GM23338 (cell line): ENCODE data around the gene COX8A. TPM values are rescaled to one million over a fixed set of nuclear protein-coding genes. Genes with fewer than 3 reads are reported as not detected.

ENCODE experiments used
- ATAC-seq: fragments of 200-7000 bp; cut with Tn5 transposase; 3 replicates; pipeline ENCODE4 v1.9.1; 2020
- DNase-seq: peaks from one replicate; pipeline ENCODE4 v3.0.0-alpha.2; 2015; ENCODE audit warnings: low spot score
- H2AFZ ChIP-seq: fragments of 200-600 bp; sonication (generic); 2 replicates; pipeline ENCODE4 v1.8.0; 2016; ENCODE audit warnings: antibody characterized with exemption, mild to moderate bottlenecking, moderate library complexity
- H3F3A ChIP-seq: fragments of 200-600 bp; sonication (generic); replicated peaks from 2 replicates; pipeline ENCODE4 v1.8.0; 2017; ENCODE audit warnings: antibody characterized with exemption, mixed run types, low read depth
- H3K27ac ChIP-seq: fragments of 200-600 bp; sonication (generic); 2 replicates; pipeline ENCODE4 v1.6.1; 2016; ENCODE audit warnings: low read depth
- H3K27me3 ChIP-seq: fragments of 200-600 bp; sonication (generic); 2 replicates; pipeline ENCODE4 v1.8.0; 2016; ENCODE audit warnings: mild to moderate bottlenecking, mixed run types, moderate library complexity; ENCODE audit not compliant: insufficient read depth
- H3K36me3 ChIP-seq: fragments of 200-600 bp; sonication (generic); 2 replicates; pipeline ENCODE4 v1.8.0; 2016; ENCODE audit warnings: mild to moderate bottlenecking; ENCODE audit not compliant: insufficient read depth
- H3K4me1 ChIP-seq: fragments of 200-600 bp; sonication (generic); 2 replicates; pipeline ENCODE4 v1.8.0; 2016; ENCODE audit warnings: mild to moderate bottlenecking, moderate library complexity; ENCODE audit not compliant: insufficient read depth
- H3K4me2 ChIP-seq: fragments of 200-600 bp; sonication (generic); 2 replicates; pipeline ENCODE4 v1.7.1; 2017; ENCODE audit warnings: mixed run types
- H3K4me3 ChIP-seq: fragments of 200-600 bp; sonication (generic); 2 replicates; pipeline ENCODE4 v1.6.1; 2016; ENCODE audit warnings: mixed run types
- H3K79me2 ChIP-seq: fragments of 200-600 bp; sonication (generic); replicated peaks from 2 replicates; pipeline ENCODE4 v1.8.0; 2017; ENCODE audit warnings: mild to moderate bottlenecking; ENCODE audit not compliant: insufficient read depth
- H3K9me2 ChIP-seq: fragments of 200-600 bp; sonication (generic); 2 replicates; pipeline ENCODE4 v1.8.0; 2017; ENCODE audit not compliant: insufficient read depth
- H4K20me1 ChIP-seq: fragments of 200-600 bp; sonication (generic); replicated peaks from 2 replicates; pipeline ENCODE4 v1.8.0; 2017; ENCODE audit warnings: mild to moderate bottlenecking; ENCODE audit not compliant: insufficient read depth
- H3K27ac Mint-ChIP-seq: 2 replicates; pipeline ENCODE4 v1.8.0; 2020; ENCODE audit warnings: inconsistent platforms, mild to moderate bottlenecking, moderate library complexity, mixed read lengths
- H3K27me3 Mint-ChIP-seq: 3 replicates; pipeline ENCODE4 v1.8.0; 2022; ENCODE audit warnings: low read depth, mild to moderate bottlenecking, moderate library complexity, mixed read lengths, inconsistent platforms; ENCODE audit not compliant: insufficient read depth, poor library complexity
- H3K36me3 Mint-ChIP-seq: 3 replicates; pipeline ENCODE4 v1.8.0; 2021; ENCODE audit warnings: low read depth, mild to moderate bottlenecking, inconsistent platforms, moderate library complexity, mixed read lengths
- H3K4me1 Mint-ChIP-seq: 3 replicates; pipeline ENCODE4 v1.8.0; 2020; ENCODE audit warnings: mild to moderate bottlenecking, inconsistent platforms, mixed read lengths
- H3K4me3 Mint-ChIP-seq: 3 replicates; pipeline ENCODE4 v1.8.0; 2021; ENCODE audit warnings: moderate library complexity, mild to moderate bottlenecking, inconsistent platforms, mixed read lengths
- H3K9me3 Mint-ChIP-seq: 3 replicates; pipeline ENCODE4 v1.8.0; 2020; ENCODE audit warnings: moderate library complexity, mild to moderate bottlenecking, inconsistent platforms, mixed read lengths
- CREB1 ChIP-seq: fragments of 250-450 bp; sonication (Bioruptor Pico); IDR thresholded peaks from 2 replicates; pipeline ENCODE4 v1.5.0; 2020; ENCODE audit warnings: low read depth, mild to moderate bottlenecking, moderate library complexity
- CTCF ChIP-seq, 2 experiments: fragments of 200-600 bp in 1 of 2; sonication (generic) in 1 of 2; conservative IDR thresholded peaks; 2 replicates each; pipeline versions ENCODE4 v1.5.1 to v1.6.1; 2016 to 2017; ENCODE audit warnings: antibody characterized with exemption in 2 of 2, low read depth in 2 of 2, mild to moderate bottlenecking in 2 of 2, moderate library complexity in 1 of 2
- JUNB ChIP-seq: IDR thresholded peaks from one replicate; pipeline ENCODE4 v1.6.1; 2016; ENCODE audit warnings: antibody characterized with exemption; ENCODE audit not compliant: unreplicated experiment
- NANOG ChIP-seq: IDR thresholded peaks from 2 replicates; pipeline ENCODE4 v1.6.1; 2016; ENCODE audit warnings: antibody characterized with exemption, borderline replicate concordance
- REST ChIP-seq: IDR thresholded peaks from one replicate; pipeline ENCODE4 v1.6.1; 2018; ENCODE audit warnings: antibody characterized with exemption; ENCODE audit not compliant: unreplicated experiment
- polyA plus RNA-seq: library from polyadenylated mRNA; unstranded; fragments of >200 nt; fragmentation: Nextera tagmentation; extraction: Ambion mirVana; gene quantifications from 2 replicates; pipeline ENCODE4 v1.2.1, GENCODE V29; 2016
- total RNA-seq: library from RNA; depleted of rRNA; stranded (reverse); fragments of >200 nt; shearing (Covaris generic); gene quantifications from 2 replicates; pipeline ENCODE4 v1.2.3, GENCODE V29; 2014

COX8A gene
- total and polyA plus RNA-seq, 2 experiments from 2014 or later = 427 to 483 TPM

GRCh38 chr11:63999349-64000025 lies 25.1 kb downstream of the COX8A start (continued):
- TF ChIP-seq REST = no peak
- no peak for TF ChIP-seq NANOG
- TF ChIP-seq JUNB = no peak

GRCh38 chr11:64000026-64000739 lies 25.8 kb downstream of the COX8A start:
- Histone ChIP-seq H3K4me1 (peaks cover 10% of the 10 kb centered on the region), H3K4me2 (peak overlapping the region; percentile 88), H3F3A (peaks cover 25% of the 10 kb centered on the region), H3K27ac (no peak overlapping the region), H2AFZ (no peak overlapping the region), H3K9me2 (no peaks in the 10 kb centered on the region), H3K27me3 (peaks cover 50% of the 10 kb centered on the region), H3K4me3 (peak overlapping the region; percentile 64), H3K36me3 (no peaks in the 10 kb centered on the region), H3K79me2 (no peaks in the 10 kb centered on the region), H4K20me1 (peaks cover 7% of the 10 kb centered on the region)
- peaks cover 19% of the 10 kb centered on the region for H3K4me1 Mint-ChIP-seq
- peaks cover 30% of the 10 kb centered on the region for H3K36me3 Mint-ChIP-seq
- H3K27me3 Mint-ChIP-seq = peaks cover 26% of the 10 kb centered on the region
- H3K9me3 Mint-ChIP-seq = no peaks in the 10 kb centered on the region
- no peak overlapping the region for H3K27ac Mint-ChIP-seq
- ATAC-seq = peak; percentile 64
- peak; percentile 90 for DNase-seq
- TF ChIP-seq CTCF (conservative IDR thresholded peaks at IDR 0.05; ENCODE audit: low read depth in 2 of 2) (peak; percentile 52 to 85), CREB1 (no peak)
- peak overlapping the region; percentile 58 for H3K4me3 Mint-ChIP-seq
